Thoracic aorta (tissue), 2 donors: ENCODE measurements around the gene MTUS2. TPM values are rescaled to one million over a fixed set of nuclear protein-coding genes. Genes with fewer than 3 reads are reported as not detected.

Experiments used
- ATAC-seq: fragments of 150-250 bp; one replicate; pipeline ENCODE4 v1.8.0; 2017; ENCODE audit warnings: low read depth; ENCODE audit not compliant: insufficient number of reproducible peaks, low FRiP score
- DNase-seq: peaks from one replicate; pipeline ENCODE4 v3.0.0-alpha.2; 2020; ENCODE audit warnings: low spot score
- H3K27ac ChIP-seq, 2 donors: fragments of 200-600 bp; sonication (generic); 1 replicate in 1 of 2; 2 replicates in 1 of 2; pipeline ENCODE4 v1.5.1; 2016; ENCODE audit warnings: mild to moderate bottlenecking in 2 of 2, moderate library complexity in 2 of 2
- H3K27me3 ChIP-seq: fragments of 200-600 bp; sonication (generic); replicated peaks from 2 replicates; pipeline ENCODE4 v1.6.0; 2016; ENCODE audit warnings: mild to moderate bottlenecking; ENCODE audit not compliant: insufficient read depth
- H3K36me3 ChIP-seq: fragments of 200-600 bp; sonication (generic); one replicate; pipeline ENCODE4 v1.5.1; 2016
- H3K4me1 ChIP-seq, 2 donors: fragments of 200-600 bp; sonication (generic); 1 replicate in 1 of 2; 2 replicates in 1 of 2; pipeline versions ENCODE4 v1.5.1 to v1.6.0; 2016; ENCODE audit warnings: low read depth in 2 of 2, mild to moderate bottlenecking in 1 of 2; ENCODE audit not compliant: control insufficient read depth in 1 of 2
- H3K4me3 ChIP-seq: fragments of 200-600 bp; sonication (generic); 2 replicates; pipeline ENCODE4 v1.5.1; 2016; ENCODE audit warnings: mild to moderate bottlenecking
- H3K9me3 ChIP-seq: fragments of 200-600 bp; sonication (generic); 2 replicates; pipeline ENCODE4 v1.5.1; 2016
- CTCF ChIP-seq: fragments of 200-600 bp; sonication (generic); IDR thresholded peaks from one replicate; pipeline ENCODE4 v1.5.1; 2019; ENCODE audit warnings: antibody characterized with exemption
- total RNA-seq, 2 donors: library from RNA; depleted of rRNA; stranded (reverse); fragments of >200 nt; gene quantifications; one replicate each; pipeline versions ENCODE4 v1.1.0 to v1.2.3, GENCODE V29; 2016

MTUS2 gene
- total RNA-seq: 10 to 100 TPM; 14.9 to 26.4 TPM

- H3K4me3 ChIP-seq: peak within 1 kb of the TSS; percentile 94
- peaks cover 7 to 11% of the 10 kb centered on the region in 2 donors for H3K4me1 ChIP-seq
- ATAC-seq (peak; percentile 18), DNase-seq (no peak)
- H3K27me3 ChIP-seq: no peaks in the 10 kb centered on the region
- no peaks in the 10 kb centered on the region for H3K9me3 ChIP-seq
- no peaks in the 10 kb centered on the region for H3K36me3 ChIP-seq
- TF ChIP-seq CTCF: no peak
- peak within 1 kb of the TSS; percentile 62 to 70 for H3K27ac ChIP-seq
Observed at GRCh38 chr13:28820099-28821051, at the start of gene MTUS2. MTUS2 (plus strand) TSS chr13:28820339.

GRCh38 chr13:28778308-28779215, 41.6 kb upstream of the MTUS2 start:
- no peak for TF ChIP-seq CTCF
- Histone ChIP-seq H3K4me1 (no peaks in the 10 kb centered on the region), H3K9me3 (no peaks in the 10 kb centered on the region), H3K27ac (no peak overlapping the region), H3K36me3 (no peaks in the 10 kb centered on the region), H3K27me3 (no peaks in the 10 kb centered on the region), H3K4me3 (no peak overlapping the region)
- no peak for DNase-seq
- no peak for ATAC-seq

GRCh38 chr13:28792992-28793391, 27.1 kb upstream of the MTUS2 start:
- H3K27ac ChIP-seq: peak overlapping the region in 1 of 2 donors; percentile 4
- peak; percentile 92 for ATAC-seq

GRCh38 chr13:28794396-28794795, 25.7 kb upstream of the MTUS2 start:
- no peak for DNase-seq
- Histone ChIP-seq H3K27ac (no peak overlapping the region), H3K4me1 (peaks cover 0 to 4% of the 10 kb centered on the region in 2 donors), H3K9me3 (no peaks in the 10 kb centered on the region), H3K36me3 (no peaks in the 10 kb centered on the region), H3K4me3 (no peak overlapping the region), H3K27me3 (no peaks in the 10 kb centered on the region)
- no peak for TF ChIP-seq CTCF
- no peak for ATAC-seq

More at GRCh38 chr13:28792992-28793391, 27.1 kb upstream of the MTUS2 start:
- no peak for DNase-seq
- H3K27me3 ChIP-seq: no peaks in the 10 kb centered on the region
- no peaks in the 10 kb centered on the region for H3K36me3 ChIP-seq
- H3K9me3 ChIP-seq: no peaks in the 10 kb centered on the region
- peaks cover 0 to 4% of the 10 kb centered on the region in 2 donors for H3K4me1 ChIP-seq
- H3K4me3 ChIP-seq: no peak overlapping the region
- TF ChIP-seq CTCF: no peak

GRCh38 chr13:28796938-28797257, 23.2 kb upstream of the MTUS2 start:
- Histone ChIP-seq H3K9me3 (no peaks in the 10 kb centered on the region), H3K27me3 (no peaks in the 10 kb centered on the region), H3K4me3 (no peak overlapping the region), H3K4me1 (peaks cover 0 to 4% of the 10 kb centered on the region in 2 donors), H3K27ac (no peak overlapping the region), H3K36me3 (no peaks in the 10 kb centered on the region)
- ATAC-seq (no peak), DNase-seq (no peak)
- peak; percentile 6 for TF ChIP-seq CTCF
